Epidermal melanocyte (primary cell): ENCODE data around the gene ASCL1.

Experiments used
- DNase-seq: peaks from one replicate; pipeline ENCODE4 v3.0.0; 2011; ENCODE audit warnings: low spot score; ENCODE audit not compliant: insufficient read length

ASCL1 gene

GRCh38 chr12:102951841-102952240, 5.6 kb upstream of the ASCL1 start:
- no peak for DNase-seq

- DNase-seq = no peak
Measured at GRCh38 chr12:102953221-102953620, 4.3 kb upstream of the ASCL1 start.

- DNase-seq = no peak
Measured at GRCh38 chr12:102954134-102954533, 3.3 kb upstream of the ASCL1 start.

GRCh38 chr12:102955926-102956737, 1.3 kb upstream of the ASCL1 start:
- DNase-seq = no peak

GRCh38 chr12:102956738-102957327, 641 bp upstream of the ASCL1 start:
- no peak for DNase-seq

GRCh38 chr12:102958073-102958829, 777 bp downstream of the ASCL1 start:
- no peak for DNase-seq

- DNase-seq = no peak
Measured at GRCh38 chr12:102958830-102959176, 1.3 kb downstream of the ASCL1 start.

- no peak for DNase-seq
Measured at GRCh38 chr12:102959391-102959790, 1.9 kb downstream of the ASCL1 start.

GRCh38 chr12:102960766-102961465, 3.4 kb downstream of the ASCL1 start:
- no peak for DNase-seq

GRCh38 chr12:102961466-102961855, 4.0 kb downstream of the ASCL1 start:
- no peak for DNase-seq

GRCh38 chr12:102962532-102962931, 5.1 kb downstream of the ASCL1 start:
- DNase-seq = no peak

- no peak for DNase-seq
Measured at GRCh38 chr12:102962986-102963385, 5.5 kb downstream of the ASCL1 start.

- DNase-seq = no peak
Measured at GRCh38 chr12:102963796-102964195, 6.3 kb downstream of the ASCL1 start.

GRCh38 chr12:102964872-102965271, 7.4 kb downstream of the ASCL1 start:
- DNase-seq = no peak

GRCh38 chr12:102965281-102966155, 8.0 kb downstream of the ASCL1 start:
- DNase-seq = no peak

- no peak for DNase-seq
Measured at GRCh38 chr12:102966200-102966863, 8.9 kb downstream of the ASCL1 start.

- no peak for DNase-seq
Measured at GRCh38 chr12:102970780-102971179, 13.3 kb downstream of the ASCL1 start.

GRCh38 chr12:102971227-102971626, 13.8 kb downstream of the ASCL1 start:
- DNase-seq = no peak

- DNase-seq = no peak
Measured at GRCh38 chr12:102973583-102973982, 16.1 kb downstream of the ASCL1 start.

GRCh38 chr12:102976609-102977280, 19.3 kb downstream of the ASCL1 start:
- DNase-seq = no peak
